Activated CD4-positive, CD25-positive, alpha-beta regulatory T cell treated with anti-CD3 and anti-CD28 coated beads, Interleukin-2, amount 50 U/mL, for 16 hours (primary cell): ENCODE results near the gene HSPA12B.

ENCODE experiments used
- DNase-seq: peaks from one replicate; pipeline ENCODE4 v3.0.0-alpha.2; 2020; ENCODE audit warnings: low read depth, low spot score

Gene HSPA12B

GRCh38 chr20:3767110-3767426 lies 34.6 kb downstream of the HSPA12B start:
- DNase-seq, result no peak

GRCh38 chr20:3767427-3768341 lies 35.2 kb downstream of the HSPA12B start, which contains the start of gene ADISSP:
Gene ADISSP (minus strand): TSS chr20:3767753. CDS start chr20:3760100, 7,653 bp downstream.
- DNase-seq, result peak; percentile 93

GRCh38 chr20:3768342-3769130 lies 36.1 kb downstream of the HSPA12B start:
- peak; percentile 66 for DNase-seq

- DNase-seq, result no peak
These were observed 39.1 kb downstream of the HSPA12B start for GRCh38 chr20:3771552-3772058.

GRCh38 chr20:3775457-3776108 lies 43.1 kb downstream of the HSPA12B start:
- DNase-seq, result no peak

- no peak for DNase-seq
These were observed 44.9 kb downstream of the HSPA12B start for GRCh38 chr20:3777381-3777715.

- DNase-seq, result no peak
These were observed 45.5 kb downstream of the HSPA12B start for GRCh38 chr20:3777716-3778629.

GRCh38 chr20:3778976-3779375 lies 46.5 kb downstream of the HSPA12B start:
- DNase-seq, result no peak

GRCh38 chr20:3781153-3781910 lies 48.8 kb downstream of the HSPA12B start, which contains the start of gene SPEF1:
Gene SPEF1 (minus strand): TSS chr20:3781448. CDS start chr20:3781287, 161 bp downstream.
- DNase-seq, result no peak

- no peak for DNase-seq
These were observed 50.1 kb downstream of the HSPA12B start for GRCh38 chr20:3782597-3782996.

GRCh38 chr20:3783068-3783489 lies 50.6 kb downstream of the HSPA12B start:
- no peak for DNase-seq

GRCh38 chr20:3783511-3784195 lies 51.2 kb downstream of the HSPA12B start:
- no peak for DNase-seq

GRCh38 chr20:3784216-3784853 lies 51.9 kb downstream of the HSPA12B start:
- no peak for DNase-seq

- no peak for DNase-seq
These were observed 52.4 kb downstream of the HSPA12B start for GRCh38 chr20:3784863-3785239.

- no peak for DNase-seq
These were observed 53.0 kb downstream of the HSPA12B start for GRCh38 chr20:3785240-3786125.

GRCh38 chr20:3786126-3786484 lies 53.6 kb downstream of the HSPA12B start:
- DNase-seq, result no peak

GRCh38 chr20:3786665-3787323 lies 54.3 kb downstream of the HSPA12B start, which contains the start of gene CENPB:
Gene CENPB (minus strand): TSS chr20:3786740. CDS start chr20:3786483, 257 bp downstream.
- peak; percentile 77 for DNase-seq
